ENCODE data around the gene BRWD1. TPM values are rescaled to one million over a fixed set of nuclear protein-coding genes. Genes with fewer than 3 reads are reported as not detected.
A peak's percentile ranks its signal among the peaks of the same experiment; 100 is the strongest.

BRWD1 gene
- total and polyA plus RNA-seq, 5 experiments from 2014 or later = 26.3 to 121 (median 42.6) TPM

DNA sequence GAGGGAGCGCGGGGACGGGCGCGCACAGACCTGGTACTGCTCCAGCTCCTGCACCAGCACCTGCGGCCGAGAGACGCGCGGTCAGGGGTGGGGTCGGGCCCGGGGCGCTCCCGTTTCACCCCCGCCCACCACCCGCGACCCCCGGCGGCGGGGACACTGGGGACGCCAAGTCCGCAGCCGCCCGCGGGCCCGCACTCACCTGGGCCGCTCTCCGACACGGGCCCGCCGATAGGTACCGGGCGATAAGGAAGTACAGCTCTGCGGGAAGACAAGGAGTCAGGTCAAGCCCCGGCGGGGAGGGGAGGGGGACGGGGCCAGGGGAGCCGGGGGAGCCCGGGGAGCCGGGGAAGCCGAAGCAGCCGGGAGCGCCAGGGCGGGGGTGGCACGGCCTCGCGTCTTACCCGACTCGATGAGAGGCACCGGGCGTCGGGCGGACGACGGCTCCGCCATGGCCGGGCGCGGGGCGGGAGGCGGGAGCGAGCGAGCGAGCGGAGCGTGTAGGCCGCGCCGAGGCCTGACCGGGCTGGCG is 326 bp downstream of the BRWD1 start:
- H3K36me3 Mint-ChIP-seq = peaks cover 0 to 37% (median 4%) of the 10 kb centered on the region in 3 donors
- POLR2A ChIA-PET = interaction anchor here (0.5 to 7.2 kb wide), 24 partner anchors 10 to 1947 kb away, joined by 3 to 178 read pairs (median 4); partner anchors contain the start of genes HMGN1 and PSMG1
- DNase-seq (peak in 2 of 10 donors; percentile 25 to 33), ATAC-seq (peak; percentile 1 to 26)
- peak overlapping the region; percentile 18 to 98 (median 92) for H3K4me3 Mint-ChIP-seq
- H3K27me3 Mint-ChIP-seq = peaks cover 0 to 2% (median 0%) of the 10 kb centered on the region in 5 donors
- peaks cover 27 to 63% (median 52%) of the 10 kb centered on the region in 4 donors for H3K4me1 Mint-ChIP-seq
- H3K9me3 Mint-ChIP-seq = peaks cover 0 to 2% (median 0%) of the 10 kb centered on the region in 9 donors
- peak overlapping the region in 9 of 10 donors; percentile 63 to 99 (median 93) for H3K27ac Mint-ChIP-seq

- H3K4me3 Mint-ChIP-seq = peak overlapping the region; percentile 81 to 98 (median 92)
- H3K9me3 Mint-ChIP-seq = peaks cover 0 to 2% (median 0%) of the 10 kb centered on the region in 9 donors
- DNase-seq = peak; percentile 92 to 99 (median 97)
- peaks cover 30 to 65% (median 57%) of the 10 kb centered on the region in 4 donors for H3K4me1 Mint-ChIP-seq
- H3K36me3 Mint-ChIP-seq = peaks cover 0 to 44% (median 4%) of the 10 kb centered on the region in 3 donors
- peak; percentile 78 to 85 for ATAC-seq
- POLR2A ChIA-PET = interaction anchor here (1.0 to 7.2 kb wide), 16 partner anchors 9 to 1946 kb away, joined by 3 to 178 read pairs (median 8); partner anchors contain the start of genes HMGN1 and PSMG1
- H3K27me3 Mint-ChIP-seq = peaks cover 0 to 2% (median 0%) of the 10 kb centered on the region in 5 donors
- peak overlapping the region; percentile 77 to 99 (median 93) for H3K27ac Mint-ChIP-seq
Observed at GRCh38 chr21:39312112-39313041, 1.1 kb downstream of the BRWD1 start.

DNA sequence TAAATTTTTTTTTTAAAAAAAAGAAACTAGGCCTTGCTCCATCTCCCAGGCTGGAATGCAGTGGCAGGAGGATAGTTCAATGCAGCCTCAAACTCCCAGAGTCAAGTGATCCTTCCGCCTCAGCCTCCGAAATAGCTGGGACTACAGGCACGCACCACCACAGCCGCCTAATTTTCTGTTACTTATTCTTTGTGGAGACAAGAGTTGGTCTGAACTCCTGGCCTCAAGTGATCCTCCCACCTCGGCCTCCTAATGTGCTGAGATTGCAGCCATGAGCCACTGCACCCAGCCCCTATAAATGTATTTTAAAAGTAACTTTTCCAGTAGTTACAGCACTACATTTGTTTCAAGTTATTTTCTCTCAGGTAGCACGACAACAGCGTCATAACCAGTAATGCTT is 2.3 kb downstream of the BRWD1 start:
- peaks cover 0 to 47% (median 4%) of the 10 kb centered on the region in 3 donors for H3K36me3 Mint-ChIP-seq
- peaks cover 30 to 64% (median 54%) of the 10 kb centered on the region in 4 donors for H3K4me1 Mint-ChIP-seq
- H3K9me3 Mint-ChIP-seq = peaks cover 0 to 2% (median 0%) of the 10 kb centered on the region in 9 donors
- H3K27ac Mint-ChIP-seq = peak overlapping the region in 7 of 10 donors; percentile 52 to 96 (median 69)
- POLR2A ChIA-PET = interaction anchor here (2.1 to 7.2 kb wide), 2 partner anchors 36 to 74 kb away, joined by 8 to 178 read pairs; partner anchors contain the start of gene HMGN1
- no peak for DNase-seq
- H3K27me3 Mint-ChIP-seq = peaks cover 0 to 2% (median 0%) of the 10 kb centered on the region in 5 donors
- H3K4me3 Mint-ChIP-seq = peak overlapping the region in 6 of 10 donors; percentile 25 to 95 (median 86)
- no peak for ATAC-seq

DNA sequence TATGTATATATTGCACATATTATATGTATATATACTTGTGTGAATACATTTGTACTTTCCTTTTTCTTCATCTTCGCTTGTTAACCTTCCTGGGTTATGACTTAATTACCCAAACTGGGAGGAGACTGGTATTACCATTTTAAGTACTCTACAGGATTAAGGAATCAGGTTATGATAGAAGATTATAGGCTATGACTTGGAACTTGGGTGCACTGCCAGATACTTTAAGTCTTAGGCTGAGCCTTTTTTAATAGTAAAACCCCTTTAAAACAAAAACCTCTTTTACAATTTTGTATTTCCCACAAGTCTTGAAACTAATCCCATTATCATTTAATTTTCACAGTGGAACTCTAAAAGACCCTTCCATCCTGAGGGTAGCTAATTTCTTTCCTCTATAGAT is 6.0 kb downstream of the BRWD1 start:
- DNase-seq = no peak
- peak overlapping the region in 1 of 10 donors; percentile 9 for H3K4me3 Mint-ChIP-seq
- H3K4me1 Mint-ChIP-seq = peaks cover 21 to 52% (median 49%) of the 10 kb centered on the region in 4 donors
- no peak for ATAC-seq
- POLR2A ChIA-PET = no interaction called here
- H3K27ac Mint-ChIP-seq = peak overlapping the region in 3 of 10 donors; percentile 4 to 68 (median 6)
- H3K27me3 Mint-ChIP-seq = no peaks in the 10 kb centered on the region
- peaks cover 0 to 2% (median 0%) of the 10 kb centered on the region in 9 donors for H3K9me3 Mint-ChIP-seq
- peaks cover 0 to 78% (median 4%) of the 10 kb centered on the region in 3 donors for H3K36me3 Mint-ChIP-seq

GRCh38 chr21:39300587-39300986 is 12.8 kb downstream of the BRWD1 start:
- POLR2A ChIA-PET = interaction anchor here (1.5 to 1.6 kb wide), 3 partner anchors 12 to 48 kb away, joined by 3 to 5 read pairs (median 3); partner anchors contain the start of gene BRWD1
- Mint-ChIP-seq H3K4me3 (peak overlapping the region in 2 of 10 donors; percentile 13 to 58), H3K27me3 (no peaks in the 10 kb centered on the region), H3K36me3 (peaks cover 8 to 89% (median 37%) of the 10 kb centered on the region in 3 donors), H3K9me3 (peaks cover 0 to 7% (median 0%) of the 10 kb centered on the region in 9 donors), H3K4me1 (peaks cover 16 to 60% (median 41%) of the 10 kb centered on the region in 4 donors), H3K27ac (peak overlapping the region in 2 of 10 donors; percentile 2 to 14)
- DNase-seq = no peak
- no peak for ATAC-seq

- POLR2A ChIA-PET = interaction anchor here (2.5 kb wide), 1 partner anchor 16 kb away, joined by 15 read pairs; the partner anchor contains the start of gene BRWD1
- peak overlapping the region in 3 of 10 donors; percentile 5 to 24 (median 8) for H3K4me3 Mint-ChIP-seq
- DNase-seq (no peak), ATAC-seq (no peak)
- peaks cover 0 to 7% (median 0%) of the 10 kb centered on the region in 9 donors for H3K9me3 Mint-ChIP-seq
- peak overlapping the region in 4 of 10 donors; percentile 4 to 75 (median 16) for H3K27ac Mint-ChIP-seq
- no peaks in the 10 kb centered on the region for H3K27me3 Mint-ChIP-seq
- H3K4me1 Mint-ChIP-seq = peaks cover 15 to 53% (median 34%) of the 10 kb centered on the region in 4 donors
- H3K36me3 Mint-ChIP-seq = peaks cover 8 to 91% (median 59%) of the 10 kb centered on the region in 3 donors
Observed at GRCh38 chr21:39296891-39297290, 16.5 kb downstream of the BRWD1 start.

GRCh38 chr21:39288987-39289386 is 24.4 kb downstream of the BRWD1 start:
- ATAC-seq = no peak
- Mint-ChIP-seq H3K27ac (no peak overlapping the region), H3K9me3 (no peaks in the 10 kb centered on the region), H3K36me3 (peaks cover 5 to 84% (median 52%) of the 10 kb centered on the region in 3 donors), H3K4me3 (no peak overlapping the region), H3K4me1 (peaks cover 0 to 25% (median 5%) of the 10 kb centered on the region in 4 donors), H3K27me3 (no peaks in the 10 kb centered on the region)
- POLR2A ChIA-PET = interaction anchor here (0.6 kb wide), 1 partner anchor 17 kb away, joined by 4 read pairs; no protein-coding TSS in a partner anchor
- DNase-seq = no peak

DNA sequence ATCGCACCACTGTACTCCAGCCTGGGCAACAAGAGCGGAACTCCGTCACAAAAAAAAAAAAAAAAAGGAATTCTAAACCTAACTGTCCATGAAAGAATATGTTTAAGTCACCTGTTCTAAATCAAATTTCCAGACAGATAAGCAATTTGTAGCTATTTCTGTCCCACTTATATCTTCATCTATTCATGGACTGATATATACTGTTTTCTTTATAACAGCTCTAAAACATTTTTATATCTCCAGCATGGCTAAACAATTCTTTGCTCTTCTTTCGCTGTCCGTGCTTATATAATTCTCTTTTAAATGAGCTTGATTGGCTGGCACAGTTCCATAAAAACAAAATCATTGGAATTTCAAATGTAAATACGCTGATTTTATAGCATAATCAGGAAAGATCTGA is 30.5 kb downstream of the BRWD1 start:
- DNase-seq = no peak
- Mint-ChIP-seq H3K27ac (no peak overlapping the region), H3K4me3 (no peak overlapping the region), H3K36me3 (peaks cover 5 to 57% (median 10%) of the 10 kb centered on the region in 3 donors), H3K9me3 (no peaks in the 10 kb centered on the region), H3K27me3 (no peaks in the 10 kb centered on the region), H3K4me1 (peaks cover 6 to 23% (median 11%) of the 10 kb centered on the region in 4 donors)
- ATAC-seq = no peak
- POLR2A ChIA-PET = interaction anchor here (0.9 to 2.0 kb wide), 2 partner anchors 31 to 66 kb away, joined by 3 to 5 read pairs; partner anchors contain the start of genes BRWD1 and HMGN1

GRCh38 chr21:39281853-39282252 is 31.6 kb downstream of the BRWD1 start:
- H3K27ac Mint-ChIP-seq = peak overlapping the region in 2 of 10 donors; percentile 54 to 56
- POLR2A ChIA-PET = interaction anchor here (2.0 kb wide), 1 partner anchor 67 kb away, joined by 5 read pairs; the partner anchor contains the start of gene HMGN1

DNA sequence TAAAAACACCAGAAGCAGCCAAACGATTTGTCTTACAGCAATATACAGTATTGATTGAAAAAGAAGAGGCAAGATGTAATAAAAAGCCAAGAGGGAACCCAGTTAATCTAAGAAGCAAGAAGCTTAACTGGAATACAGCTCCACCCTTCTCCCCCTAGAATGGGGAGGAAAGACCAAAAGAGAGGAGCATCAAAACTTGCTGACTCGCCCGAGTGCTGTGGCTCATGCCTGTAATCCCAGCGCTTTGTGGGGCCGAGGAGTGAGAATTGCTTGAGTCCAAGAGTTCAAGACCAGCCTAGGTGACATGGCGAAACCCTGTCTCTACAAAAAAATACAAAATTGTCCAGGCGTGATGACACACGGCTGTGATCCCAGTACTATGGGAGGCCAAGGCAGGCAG is 32.2 kb downstream of the BRWD1 start:
- DNase-seq (no peak), ATAC-seq (no peak)
- Mint-ChIP-seq H3K9me3 (no peaks in the 10 kb centered on the region), H3K4me3 (no peak overlapping the region), H3K4me1 (peaks cover 6 to 21% (median 11%) of the 10 kb centered on the region in 4 donors), H3K36me3 (peaks cover 0 to 58% (median 4%) of the 10 kb centered on the region in 3 donors), H3K27me3 (no peaks in the 10 kb centered on the region), H3K27ac (peak overlapping the region in 4 of 10 donors; percentile 13 to 38 (median 16))
- POLR2A ChIA-PET = no interaction called here

More at GRCh38 chr21:39281853-39282252, 31.6 kb downstream of the BRWD1 start:
- no peak overlapping the region for H3K4me3 Mint-ChIP-seq
- ATAC-seq (no peak), DNase-seq (no peak)
- H3K36me3 Mint-ChIP-seq = peaks cover 0 to 55% (median 4%) of the 10 kb centered on the region in 3 donors
- H3K9me3 Mint-ChIP-seq = no peaks in the 10 kb centered on the region
- H3K27me3 Mint-ChIP-seq = no peaks in the 10 kb centered on the region
- H3K4me1 Mint-ChIP-seq = peaks cover 6 to 21% (median 11%) of the 10 kb centered on the region in 4 donors

DNA sequence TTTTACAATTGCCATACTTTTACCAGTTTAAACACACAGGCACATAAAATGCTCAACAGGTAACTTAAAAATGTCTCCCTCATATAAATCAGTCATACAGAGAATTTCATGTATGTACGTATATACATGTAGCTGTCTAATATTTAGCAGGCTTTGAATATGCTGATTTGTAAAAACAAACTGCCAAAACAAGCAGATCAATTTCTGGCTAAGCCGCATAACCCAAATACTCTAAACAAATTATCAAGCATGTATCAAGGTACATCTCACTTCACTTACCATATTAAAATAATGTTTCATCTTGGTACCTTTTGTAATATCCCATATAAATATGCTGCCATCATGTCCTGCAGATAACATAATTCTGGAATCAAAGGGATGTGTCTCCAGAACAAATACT is 43.8 kb downstream of the BRWD1 start:
- H3K27ac Mint-ChIP-seq = no peak overlapping the region
- POLR2A ChIA-PET = no interaction called here
- no peak for DNase-seq
- peaks cover 0 to 8% (median 4%) of the 10 kb centered on the region in 4 donors for H3K4me1 Mint-ChIP-seq
- H3K36me3 Mint-ChIP-seq = peaks cover 3 to 92% (median 26%) of the 10 kb centered on the region in 3 donors
- H3K4me3 Mint-ChIP-seq = no peak overlapping the region
- ATAC-seq = no peak
- no peaks in the 10 kb centered on the region for H3K27me3 Mint-ChIP-seq
- H3K9me3 Mint-ChIP-seq = no peaks in the 10 kb centered on the region

- Mint-ChIP-seq H3K36me3 (peaks cover 3 to 93% (median 20%) of the 10 kb centered on the region in 3 donors), H3K4me1 (peaks cover under 1 to 10% (median 6%) of the 10 kb centered on the region in 4 donors), H3K4me3 (no peak overlapping the region), H3K9me3 (no peaks in the 10 kb centered on the region), H3K27ac (no peak overlapping the region), H3K27me3 (no peaks in the 10 kb centered on the region)
- POLR2A ChIA-PET = no interaction called here
- DNase-seq = no peak
- no peak for ATAC-seq
Observed at GRCh38 chr21:39265603-39266002, 47.8 kb downstream of the BRWD1 start.

All from naive thymus-derived CD8-positive, alpha-beta T cell (primary cell).